HepG2 (cell line): ENCODE results near the gene TTLL11. TPM values are rescaled to one million over a fixed set of nuclear protein-coding genes. Genes with fewer than 3 reads are reported as not detected.

Source experiments
- ATAC-seq: fragments of 200-7000 bp; cut with Tn5 transposase; 3 replicates; pipeline ENCODE4 v1.9.1; 2020; ENCODE audit warnings: mild to moderate bottlenecking, moderate library complexity
- BruUV-seq: library from RNA; stranded (reverse); fragments of 400-500 nt; replicated peaks from 2 replicates; lab custom pipeline; 2021; lab: Mats Ljungman, UMichigan
- CTCF ChIA-PET: fragments of 300-600 bp; formaldehyde crosslinking; extraction: SDS; loops from one replicate; lab custom pipeline; 2021; ENCODE audit warnings: low total read pairs, inconsistent platforms, low intra/inter-chr PET ratio; lab: Yijun Ruan, JAX
- POLR2A ChIA-PET: fragments of 350-600 bp; sonication (Branson Sonifier 250); formaldehyde crosslinking; loops from one replicate; lab custom pipeline; 2020; ENCODE audit warnings: antibody characterized with exemption, inconsistent platforms; lab: Yijun Ruan, JAX
- DNase-seq: peaks from one replicate; pipeline ENCODE4 v3.0.0-alpha.2; 2015; ENCODE audit warnings: low spot score
- FAIRE-seq: peaks from 3 replicates; lab custom pipeline; 2011; peaks lifted over from hg19 to GRCh38; lab: Jason Lieb, UNC
- H2AFZ ChIP-seq: one replicate; pipeline ENCODE4 v1.6.1; 2011; ENCODE audit warnings: low read length, inconsistent platforms
- H3K27ac ChIP-seq: fragments of 300-600 bp; 3 replicates; pipeline ENCODE4 v1.8.0; 2011; ENCODE audit warnings: mixed run types, mild to moderate bottlenecking, mixed read lengths, low read length, inconsistent platforms; ENCODE audit not compliant: insufficient read depth; ENCODE audit errors: extremely low read length
- H3K27me3 ChIP-seq, 2 experiments: fragments of 200-600 bp in 1 of 2; 2 replicates in 1 of 2; 3 replicates in 1 of 2; pipeline versions ENCODE4 v1.6.0 to v1.8.0; 2011; ENCODE audit warnings: low read length in 2 of 2, mild to moderate bottlenecking in 2 of 2, moderate library complexity in 2 of 2, inconsistent platforms in 1 of 2; ENCODE audit not compliant: insufficient read depth in 2 of 2, control insufficient read depth in 1 of 2
- H3K36me3 ChIP-seq, 2 experiments: fragments of 200-600 bp in 1 of 2; replicated peaks in 1 of 2; 2 replicates in 1 of 2; 3 replicates in 1 of 2; pipeline versions ENCODE4 v1.5.1 to v1.8.0; 2011; ENCODE audit warnings: low read length in 2 of 2, inconsistent platforms in 1 of 2; ENCODE audit not compliant: insufficient read depth in 2 of 2, control insufficient read depth in 1 of 2
- H3K4me1 ChIP-seq: 2 replicates; pipeline ENCODE4 v1.5.1; 2012; ENCODE audit warnings: low read length, inconsistent platforms; ENCODE audit not compliant: insufficient read depth
- H3K4me2 ChIP-seq: 2 replicates; pipeline ENCODE4 v1.6.0; 2011; ENCODE audit warnings: low read depth, low read length, inconsistent platforms
- H3K4me3 ChIP-seq, 3 experiments: fragments of 200-600 bp in 1 of 3; sonication (generic), shearing (Covaris generic) in 1 of 3; replicated peaks in 1 of 3; 2 replicates each; pipeline ENCODE4 v1.5.1; 2011 to 2016; ENCODE audit warnings: low read length in 3 of 3, inconsistent platforms in 2 of 3, low read depth in 2 of 3, mild to moderate bottlenecking in 2 of 3, control low read depth in 1 of 3, mixed read lengths in 1 of 3; ENCODE audit not compliant: insufficient read depth in 1 of 3
- H3K79me2 ChIP-seq: one replicate; pipeline ENCODE4 v1.6.1; 2011; ENCODE audit warnings: low read length, inconsistent platforms; ENCODE audit not compliant: insufficient read depth
- H3K9ac ChIP-seq: 2 replicates; pipeline ENCODE4 v1.6.0; 2011; ENCODE audit warnings: mild to moderate bottlenecking, low read depth, low read length, inconsistent platforms; ENCODE audit not compliant: insufficient read depth
- H3K9me3 ChIP-seq: 2 replicates; pipeline ENCODE4 v1.5.1; 2012; ENCODE audit warnings: mild to moderate bottlenecking, low read length
- H4K20me1 ChIP-seq: 2 replicates; pipeline ENCODE4 v1.6.0; 2011; ENCODE audit warnings: inconsistent platforms, mild to moderate bottlenecking, low read length, moderate library complexity; ENCODE audit not compliant: insufficient read depth
- CREM ChIP-seq, 2 experiments: sonication (generic) in 1 of 2; formaldehyde crosslinking in 1 of 2; IDR thresholded peaks; 2 replicates each; pipeline versions ENCODE4 v1.4.0 to v1.6.1; 2016 to 2020; ENCODE audit warnings: antibody characterized with exemption in 1 of 2, mild to moderate bottlenecking in 1 of 2, missing genetic modification reagents in 1 of 2
- ESRRA ChIP-seq: sonication (generic); formaldehyde crosslinking; IDR thresholded peaks from 2 replicates; pipeline ENCODE4 v1.5.1; 2020; ENCODE audit warnings: mild to moderate bottlenecking, low read depth, missing genetic modification reagents
- FIP1L1 ChIP-seq: fragments of 200-400 bp; formaldehyde crosslinking; IDR thresholded peaks from 2 replicates; pipeline ENCODE4 v1.6.1; 2018; ENCODE audit warnings: low read depth, mild to moderate bottlenecking, low read length, moderate library complexity, borderline replicate concordance; ENCODE audit not compliant: insufficient read depth
- FOSL2 ChIP-seq: sonication (generic); formaldehyde crosslinking; IDR thresholded peaks from 2 replicates; pipeline ENCODE4 v1.4.0; 2020; ENCODE audit warnings: missing genetic modification reagents
- HDAC2 ChIP-seq: sonication (generic); formaldehyde crosslinking; IDR thresholded peaks from 2 replicates; pipeline ENCODE4 v1.4.0; 2020; ENCODE audit warnings: missing genetic modification reagents
- JUN ChIP-seq: sonication (generic); formaldehyde crosslinking; IDR thresholded peaks from 2 replicates; pipeline ENCODE4 v1.4.0; 2020; ENCODE audit warnings: mild to moderate bottlenecking, missing genetic modification reagents
- NPAS2 ChIP-seq: sonication (generic); formaldehyde crosslinking; IDR thresholded peaks from 2 replicates; pipeline ENCODE4 v1.8.0; 2022; ENCODE audit warnings: mild to moderate bottlenecking, missing genetic modification reagents, borderline replicate concordance
- YEATS2 ChIP-seq: sonication (generic); formaldehyde crosslinking; IDR thresholded peaks from 2 replicates; pipeline ENCODE4 v1.4.0; 2020; ENCODE audit warnings: missing genetic modification reagents, borderline replicate concordance
- ZBTB43 ChIP-seq: sonication (generic); formaldehyde crosslinking; conservative IDR thresholded peaks from 2 replicates; pipeline ENCODE4 v1.4.0; 2020; ENCODE audit warnings: missing genetic modification reagents
- ZNF10 ChIP-seq: sonication (generic); formaldehyde crosslinking; IDR thresholded peaks from 2 replicates; pipeline ENCODE4 v1.4.0; 2020; ENCODE audit warnings: mild to moderate bottlenecking, low read depth, missing genetic modification reagents, borderline replicate concordance
- WGBS: methylation state at CpG from one replicate; pipeline ENCODE4 v1.1.6; 2017; ENCODE audit warnings: low lambda C conversion rate; 5-methylcytosine and 5-hydroxymethylcytosine counted together
- in situ Hi-C: cut with HindIII; loops from 2 replicates; pipeline ENCODE4 v1.10.0; 2017; ENCODE audit warnings: low pct_unique_long_range_greater_than_20kb; ENCODE audit not compliant: extremely low pct_ligation_motif_present
- intact Hi-C: fragments of 100-400 bp; cut with micrococcal nuclease; formaldehyde crosslinking; loops from one replicate; pipeline ENCODE4 v1.10.0; 2022; ENCODE audit not compliant: unreplicated experiment
- polyA plus RNA-seq, 8 experiments: library from polyadenylated mRNA; depleted of rRNA in 3 of 8; stranded (reverse) in 7 of 8; unstranded in 1 of 8; fragments of >200 nt; fragmentation: Illumina TruSeq in 4 of 8; extraction: Trizol in 4 of 8; gene quantifications; 2 replicates each; pipeline versions ENCODE4 v1.2.1 to v1.2.3, GENCODE V29; 2011 to 2016; ENCODE audit warnings: low read depth in 4 of 8, missing spikeins in 1 of 8, mixed read lengths in 1 of 8; ENCODE audit not compliant: insufficient read depth in 1 of 8
- total RNA-seq, 5 experiments: library from RNA; depleted of rRNA; stranded (reverse); fragments of >200 nt; fragmentation: Illumina TruSeq; extraction: Trizol; gene quantifications; 2 replicates each; pipeline ENCODE4 v1.2.3, GENCODE V29; 2016; ENCODE audit warnings: low read depth in 1 of 5
- TF ChIP-seq, protein P1 (sequence below): sonication (generic); formaldehyde crosslinking; IDR thresholded peaks from 2 replicates; pipeline ENCODE4 v1.4.0; 2020; ENCODE audit warnings: missing genetic modification reagents
- TF ChIP-seq, protein P2 (sequence below): sonication (generic); formaldehyde crosslinking; IDR thresholded peaks from 2 replicates; pipeline ENCODE4 v1.8.1; 2023; ENCODE audit warnings: mild to moderate bottlenecking, missing genetic modification reagents, borderline replicate concordance

The TTLL11 gene
- total and polyA plus RNA-seq, 2 of the 13 experiments (the other 11 are each of a cell fraction or from before 2014, with no cell fraction given): 4.5 to 5.2 TPM

- H2AFZ ChIP-seq: no peak overlapping the region
- no peak overlapping the region for H3K27ac ChIP-seq
- intact Hi-C loops: no loop called here
- H3K27me3 ChIP-seq: no peaks in the 10 kb centered on the region
- in situ Hi-C loops: no loop called here
- TF ChIP-seq ZBTB43 (CRISPR knock-in tag): no peak
- TF ChIP-seq JUN (CRISPR knock-in tag): no peak
- no peak for TF ChIP-seq CREM (IDR thresholded peaks at IDR 0.05)
- TF ChIP-seq CREM (CRISPR knock-in tag; IDR thresholded peaks at IDR 0.05): no peak
- TF ChIP-seq FOSL2 (CRISPR knock-in tag): no peak
- H3K4me2 ChIP-seq: no peak overlapping the region
- no peaks in the 10 kb centered on the region for H4K20me1 ChIP-seq
- H3K36me3 ChIP-seq: no peaks in the 10 kb centered on the region
- no peaks in the 10 kb centered on the region for H3K9me3 ChIP-seq
- H3K4me3 ChIP-seq: no peak overlapping the region
- BruUV-seq: no TSS peak
- DNase-seq: no peak
- FAIRE-seq: no peak
- no peaks in the 10 kb centered on the region for H3K79me2 ChIP-seq
- ChIA-PET POLR2A (no interaction called here), CTCF (no interaction called here)
- H3K9ac ChIP-seq: no peak overlapping the region
- ATAC-seq: no peak
- H3K4me1 ChIP-seq: peaks cover 5% of the 10 kb centered on the region
- 92% methylated on average over 4 of the region's 4 CpGs for WGBS
Observed at GRCh38 chr9:122076117-122076516, 17.0 kb downstream of the TTLL11 start.

DNA sequence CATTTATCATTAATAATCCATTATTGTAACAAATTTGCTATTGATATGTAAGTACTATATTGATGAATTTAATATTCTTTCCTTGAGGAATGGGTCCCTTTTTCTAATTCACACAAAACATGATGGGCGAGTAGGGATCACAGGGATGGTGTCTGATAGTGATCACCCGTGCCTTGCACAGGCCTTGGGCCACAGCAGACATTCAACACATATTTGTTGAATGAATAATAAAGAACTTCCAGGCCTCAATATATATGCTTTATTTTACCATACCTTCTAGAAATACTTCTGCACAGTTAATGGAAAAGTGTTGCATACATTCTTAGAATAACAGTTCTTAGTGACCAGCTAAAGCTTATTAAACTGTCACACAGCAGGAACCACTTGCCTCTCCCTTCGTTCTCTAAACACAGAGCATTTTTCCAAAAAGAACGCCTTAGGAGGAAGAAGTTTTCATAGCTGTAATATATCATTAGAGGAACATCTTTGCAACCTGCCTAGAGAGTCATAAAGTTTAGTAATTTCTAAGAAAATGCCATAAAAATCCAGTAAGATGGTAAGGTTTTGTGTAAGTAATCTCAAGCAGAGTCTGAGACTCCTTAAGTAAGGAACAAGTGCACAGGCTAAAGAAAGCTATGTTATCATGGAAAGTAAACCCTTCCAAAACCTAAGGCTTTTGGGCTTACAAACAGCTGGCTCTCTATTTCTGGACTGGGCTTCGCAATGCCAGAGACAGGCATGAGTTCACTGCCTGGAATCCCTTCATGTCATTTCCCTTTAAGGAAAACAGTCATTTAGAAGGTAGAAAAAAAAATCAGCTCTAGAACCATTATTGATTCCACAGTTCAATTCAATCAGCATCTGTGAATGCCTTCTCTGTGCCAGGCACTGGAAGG lies 17.7 kb downstream of the TTLL11 start:
- ATAC-seq: no peak
- no peak for DNase-seq

More for the DNA sequence above, 17.7 kb downstream of the TTLL11 start:
- no peak overlapping the region for H2AFZ ChIP-seq
- ChIA-PET CTCF (no interaction called here), POLR2A (no interaction called here)
- BruUV-seq: no TSS peak
- H3K4me1 ChIP-seq: no peaks in the 10 kb centered on the region
- TF ChIP-seq HDAC2 (CRISPR knock-in tag): no peak
- TF ChIP-seq FIP1L1: no peak
- TF ChIP-seq, protein P1, sequence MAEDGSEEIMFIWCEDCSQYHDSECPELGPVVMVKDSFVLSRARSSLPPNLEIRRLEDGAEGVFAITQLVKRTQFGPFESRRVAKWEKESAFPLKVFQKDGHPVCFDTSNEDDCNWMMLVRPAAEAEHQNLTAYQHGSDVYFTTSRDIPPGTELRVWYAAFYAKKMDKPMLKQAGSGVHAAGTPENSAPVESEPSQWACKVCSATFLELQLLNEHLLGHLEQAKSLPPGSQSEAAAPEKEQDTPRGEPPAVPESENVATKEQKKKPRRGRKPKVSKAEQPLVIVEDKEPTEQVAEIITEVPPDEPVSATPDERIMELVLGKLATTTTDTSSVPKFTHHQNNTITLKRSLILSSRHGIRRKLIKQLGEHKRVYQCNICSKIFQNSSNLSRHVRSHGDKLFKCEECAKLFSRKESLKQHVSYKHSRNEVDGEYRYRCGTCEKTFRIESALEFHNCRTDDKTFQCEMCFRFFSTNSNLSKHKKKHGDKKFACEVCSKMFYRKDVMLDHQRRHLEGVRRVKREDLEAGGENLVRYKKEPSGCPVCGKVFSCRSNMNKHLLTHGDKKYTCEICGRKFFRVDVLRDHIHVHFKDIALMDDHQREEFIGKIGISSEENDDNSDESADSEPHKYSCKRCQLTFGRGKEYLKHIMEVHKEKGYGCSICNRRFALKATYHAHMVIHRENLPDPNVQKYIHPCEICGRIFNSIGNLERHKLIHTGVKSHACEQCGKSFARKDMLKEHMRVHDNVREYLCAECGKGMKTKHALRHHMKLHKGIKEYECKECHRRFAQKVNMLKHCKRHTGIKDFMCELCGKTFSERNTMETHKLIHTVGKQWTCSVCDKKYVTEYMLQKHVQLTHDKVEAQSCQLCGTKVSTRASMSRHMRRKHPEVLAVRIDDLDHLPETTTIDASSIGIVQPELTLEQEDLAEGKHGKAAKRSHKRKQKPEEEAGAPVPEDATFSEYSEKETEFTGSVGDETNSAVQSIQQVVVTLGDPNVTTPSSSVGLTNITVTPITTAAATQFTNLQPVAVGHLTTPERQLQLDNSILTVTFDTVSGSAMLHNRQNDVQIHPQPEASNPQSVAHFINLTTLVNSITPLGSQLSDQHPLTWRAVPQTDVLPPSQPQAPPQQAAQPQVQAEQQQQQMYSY: no peak
- TF ChIP-seq ZNF10 (CRISPR knock-in tag): no peak
- no peak for TF ChIP-seq YEATS2 (CRISPR knock-in tag)
- no peak for TF ChIP-seq NPAS2 (CRISPR knock-in tag)
- TF ChIP-seq, protein P2, sequence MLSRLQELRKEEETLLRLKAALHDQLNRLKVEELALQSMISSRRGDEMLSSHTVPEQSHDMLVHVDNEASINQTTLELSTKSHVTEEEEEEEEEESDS (CRISPR knock-in tag): no peak
- no peak for TF ChIP-seq ESRRA (CRISPR knock-in tag)
- no peaks in the 10 kb centered on the region for H3K27me3 ChIP-seq
- H3K36me3 ChIP-seq: no peaks in the 10 kb centered on the region
- H4K20me1 ChIP-seq: no peaks in the 10 kb centered on the region
- WGBS: 97% methylated on average over 5 of the region's 5 CpGs
- no peaks in the 10 kb centered on the region for H3K9me3 ChIP-seq
- no peak overlapping the region for H3K4me3 ChIP-seq
- H3K9ac ChIP-seq: no peak overlapping the region
- H3K4me2 ChIP-seq: no peak overlapping the region
- no peaks in the 10 kb centered on the region for H3K79me2 ChIP-seq
- in situ Hi-C loops: no loop called here
- intact Hi-C loops: no loop called here
- H3K27ac ChIP-seq: no peak overlapping the region
- no peak for FAIRE-seq
